Omental fat pad (tissue), 4 donors: ENCODE results near the gene PRKD3. TPM values are rescaled to one million over a fixed set of nuclear protein-coding genes. Genes with fewer than 3 reads are reported as not detected.
A peak's percentile ranks its signal among the peaks of the same experiment; 100 is the strongest.

Source experiments
- ATAC-seq: fragments of 150-250 bp; one replicate; pipeline ENCODE4 v1.9.1; 2016; ENCODE audit warnings: mild to moderate bottlenecking, moderate library complexity; ENCODE audit not compliant: low FRiP score
- DNase-seq: peaks from one replicate; pipeline ENCODE4 v3.0.0-alpha.2; 2019; ENCODE audit warnings: low spot score
- total RNA-seq, 4 donors: library from RNA; depleted of rRNA; stranded (reverse); fragments of >200 nt; gene quantifications; one replicate each; pipeline ENCODE4 v1.1.0, GENCODE V29; 2016
- TF ChIP-seq, protein P1 (sequence below), 3 donors: fragments of 450-650 bp; IDR thresholded peaks; one replicate each; pipeline ENCODE4 v1.5.1; 2016 to 2017; ENCODE audit warnings: antibody characterized with exemption in 3 of 3, mild to moderate bottlenecking in 3 of 3, moderate library complexity in 2 of 3

The PRKD3 gene
- total RNA-seq, 4 donors from 2014 or later, result 26.4 to 68.3 (median 42.3) TPM

DNA sequence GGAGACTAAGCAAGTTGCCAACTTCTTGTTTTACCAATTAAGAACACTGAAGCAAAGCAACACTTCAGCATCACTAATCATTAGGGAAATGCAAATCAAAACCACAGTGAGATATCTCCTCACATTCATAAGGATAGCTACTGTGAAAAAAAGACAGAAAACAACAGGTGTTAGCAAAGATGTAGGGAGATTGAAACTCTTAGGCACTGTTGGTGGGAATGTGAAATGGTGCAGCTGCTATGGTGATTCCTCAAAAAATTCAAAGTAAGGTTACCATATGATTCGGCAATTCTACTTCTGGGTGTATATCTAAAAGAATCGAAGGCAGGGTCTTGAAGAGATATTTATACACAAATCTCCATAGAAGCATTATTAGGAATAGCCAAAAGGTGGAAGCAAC is 8.6 kb upstream of the PRKD3 start:
- TF ChIP-seq, protein P1, sequence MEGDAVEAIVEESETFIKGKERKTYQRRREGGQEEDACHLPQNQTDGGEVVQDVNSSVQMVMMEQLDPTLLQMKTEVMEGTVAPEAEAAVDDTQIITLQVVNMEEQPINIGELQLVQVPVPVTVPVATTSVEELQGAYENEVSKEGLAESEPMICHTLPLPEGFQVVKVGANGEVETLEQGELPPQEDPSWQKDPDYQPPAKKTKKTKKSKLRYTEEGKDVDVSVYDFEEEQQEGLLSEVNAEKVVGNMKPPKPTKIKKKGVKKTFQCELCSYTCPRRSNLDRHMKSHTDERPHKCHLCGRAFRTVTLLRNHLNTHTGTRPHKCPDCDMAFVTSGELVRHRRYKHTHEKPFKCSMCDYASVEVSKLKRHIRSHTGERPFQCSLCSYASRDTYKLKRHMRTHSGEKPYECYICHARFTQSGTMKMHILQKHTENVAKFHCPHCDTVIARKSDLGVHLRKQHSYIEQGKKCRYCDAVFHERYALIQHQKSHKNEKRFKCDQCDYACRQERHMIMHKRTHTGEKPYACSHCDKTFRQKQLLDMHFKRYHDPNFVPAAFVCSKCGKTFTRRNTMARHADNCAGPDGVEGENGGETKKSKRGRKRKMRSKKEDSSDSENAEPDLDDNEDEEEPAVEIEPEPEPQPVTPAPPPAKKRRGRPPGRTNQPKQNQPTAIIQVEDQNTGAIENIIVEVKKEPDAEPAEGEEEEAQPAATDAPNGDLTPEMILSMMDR (IDR thresholded peaks at IDR 0.05), result no peak
- no peak for ATAC-seq
- DNase-seq, result no peak

DNA sequence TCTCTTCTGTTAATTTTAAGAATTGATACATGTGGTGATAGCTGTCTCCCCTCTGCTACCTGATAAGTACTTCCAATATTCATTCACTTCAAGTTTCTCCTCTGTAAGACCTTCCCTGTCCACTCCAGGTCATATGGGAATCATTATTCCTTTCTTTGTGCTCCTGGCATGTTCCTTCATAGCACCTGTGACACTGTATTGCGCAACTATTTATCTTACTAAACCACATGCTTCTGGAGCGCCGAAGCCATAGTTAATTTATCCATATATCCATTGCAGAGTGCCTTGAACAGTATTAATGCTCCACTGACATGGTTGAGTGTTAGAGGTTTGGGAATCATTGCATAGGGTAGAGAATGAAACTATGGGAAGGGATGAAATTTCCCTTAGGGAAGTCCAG is 7.9 kb upstream of the PRKD3 start:
- ATAC-seq, result no peak
- TF ChIP-seq, protein P1 (IDR thresholded peaks at IDR 0.05), result no peak
- DNase-seq, result no peak

DNA sequence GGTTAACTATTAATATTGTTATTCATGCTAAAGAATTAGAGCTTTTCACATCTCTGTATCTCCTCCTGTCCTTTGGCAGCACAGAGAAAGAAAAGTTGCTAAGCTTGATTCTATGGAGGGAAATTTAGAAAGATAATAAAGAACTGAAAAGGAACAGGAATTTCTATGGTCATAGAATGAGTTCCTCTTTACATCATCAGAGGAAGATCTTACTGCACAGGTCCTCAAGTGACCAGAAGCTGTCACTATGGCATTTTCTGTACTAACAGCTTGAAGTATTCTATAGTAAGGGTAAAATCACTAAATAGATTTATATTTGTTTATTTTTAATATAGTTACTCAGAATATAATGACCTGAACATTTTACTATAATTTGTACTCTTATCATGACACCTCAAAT is 6.0 kb upstream of the PRKD3 start:
- TF ChIP-seq, protein P1 (IDR thresholded peaks at IDR 0.05), result no peak
- ATAC-seq (no peak), DNase-seq (no peak)

DNA sequence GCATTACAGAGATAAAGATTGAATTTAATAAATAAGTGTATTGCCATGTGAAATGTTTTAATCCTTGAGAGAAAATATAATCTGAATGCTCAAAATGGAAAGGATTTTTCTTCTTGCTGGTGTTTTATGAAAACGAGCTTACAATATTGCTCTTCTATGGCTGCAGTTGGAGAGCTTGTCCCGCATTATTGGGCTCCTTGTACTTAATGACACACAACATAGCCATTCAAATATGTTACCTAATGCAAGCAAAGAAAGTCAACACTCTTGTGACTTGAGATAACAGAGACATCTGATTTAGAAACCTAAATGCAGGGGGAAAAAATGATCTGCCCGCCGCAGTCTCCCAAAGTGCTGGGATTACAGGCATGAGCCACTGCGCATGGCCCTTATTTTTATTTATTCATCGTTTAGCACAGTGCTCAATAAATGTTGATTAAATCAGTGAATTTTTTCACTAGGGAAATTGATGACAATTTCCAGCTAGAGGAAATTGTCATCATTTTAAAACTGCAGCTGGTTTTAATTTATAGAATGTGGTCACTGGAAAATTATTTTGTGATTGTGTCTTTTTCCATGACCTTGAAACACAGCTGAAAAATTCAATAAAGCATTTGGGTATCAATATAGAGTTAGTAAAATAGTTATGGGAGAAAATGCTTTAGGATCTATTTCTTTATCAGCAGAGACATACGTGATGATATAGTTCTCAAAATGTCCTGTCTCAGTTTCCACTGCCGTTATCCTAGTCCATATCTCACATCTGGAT is 2.4 kb upstream of the PRKD3 start:
- TF ChIP-seq, protein P1 (IDR thresholded peaks at IDR 0.05), result no peak

DNA sequence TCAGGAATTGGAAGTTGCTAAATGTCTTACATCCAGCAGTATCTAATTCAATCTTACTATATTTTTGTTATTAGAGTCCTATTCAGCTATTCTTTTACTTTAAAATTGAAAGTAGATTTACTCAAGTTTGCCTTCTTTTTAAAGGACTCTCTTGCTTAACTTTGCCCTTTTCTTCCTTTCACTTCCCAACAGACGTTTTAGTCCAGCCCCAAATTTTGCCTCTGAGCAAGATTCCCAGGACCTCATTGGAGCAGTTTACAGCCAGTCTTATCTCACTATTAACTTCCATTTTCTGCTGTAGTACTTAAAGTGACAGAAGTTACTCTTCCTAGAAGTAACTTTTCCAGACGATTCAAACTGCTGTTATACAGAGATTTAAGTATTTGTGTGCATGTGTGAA is 1.7 kb upstream of the PRKD3 start:
- peak; percentile 51 for ATAC-seq
- TF ChIP-seq, protein P1 (IDR thresholded peaks at IDR 0.05), result no peak
- no peak for DNase-seq

More for the DNA sequence above, 2.4 kb upstream of the PRKD3 start:
- DNase-seq (no peak), ATAC-seq (no peak)

DNA sequence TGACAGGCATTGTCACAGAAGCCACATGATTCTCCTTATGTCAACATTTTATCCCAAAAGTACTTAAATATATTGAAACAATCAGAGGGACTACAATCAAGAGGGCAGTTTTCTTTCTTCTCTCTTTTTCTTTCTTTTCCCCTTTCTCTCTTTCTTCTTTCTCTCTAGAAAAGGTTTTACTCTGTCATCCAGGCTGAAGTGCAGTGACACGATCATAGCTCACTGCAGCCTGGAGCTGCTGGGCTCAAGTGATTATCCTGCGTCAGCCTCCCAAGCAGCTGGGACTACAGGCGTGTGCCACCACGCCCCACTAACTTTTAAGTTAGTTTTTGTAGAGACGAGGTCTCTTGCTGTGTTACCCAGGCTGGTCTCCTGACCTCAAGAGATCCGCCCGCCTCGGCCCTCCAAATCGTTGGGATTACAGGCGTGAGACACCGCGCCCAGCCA is 1.0 kb upstream of the PRKD3 start:
- ATAC-seq, result no peak
- DNase-seq, result no peak
- TF ChIP-seq, protein P1 (IDR thresholded peaks at IDR 0.05), result no peak

DNA sequence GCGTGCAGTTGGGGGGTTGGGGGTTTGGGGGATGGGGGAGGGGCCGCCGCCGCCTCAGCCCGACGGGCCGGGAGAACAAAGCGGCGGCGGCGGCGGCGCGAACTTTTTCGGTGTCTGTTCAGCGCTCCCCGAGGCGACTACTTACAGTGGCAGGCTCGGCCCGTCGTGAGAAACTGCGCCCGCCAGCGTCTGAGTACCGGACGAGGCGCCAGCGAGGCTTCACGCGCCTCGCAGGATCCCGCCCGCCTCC is 172 bp downstream of the PRKD3 start:
- TF ChIP-seq, protein P1 (IDR thresholded peaks at IDR 0.05), result no peak
- DNase-seq, result peak; percentile 41
- no peak for ATAC-seq
